HG03135 (cell line): Measurements from ENCODE around the gene INO80B.
A peak's percentile ranks its signal among the peaks of the same experiment; 100 is the strongest.
"Not testable (repeated sequence)": the region's sequence is repeated elsewhere in the genome, so short reads cannot be mapped to it uniquely, and the experiment has no call there.

Experiments
- ATAC-seq: cut with Tn5 transposase; IDR thresholded peaks from one replicate; pipeline ENCODE4 v1.9.1; 2021; ENCODE audit warnings: mild to moderate bottlenecking, moderate library complexity; ENCODE audit not compliant: unreplicated experiment

INO80B gene

GRCh38 chr2:74424995-74425406 lies 29.9 kb upstream of the INO80B start:
- no peak for ATAC-seq

- ATAC-seq = no peak
Measured at GRCh38 chr2:74425523-74425922, 29.4 kb upstream of the INO80B start.

GRCh38 chr2:74426181-74426758 lies 28.6 kb upstream of the INO80B start:
- ATAC-seq = no peak

GRCh38 chr2:74427551-74427950 lies 27.3 kb upstream of the INO80B start:
- ATAC-seq = no peak

- no peak for ATAC-seq
Measured at GRCh38 chr2:74428675-74429074, 26.2 kb upstream of the INO80B start.

- no peak for ATAC-seq
Measured at GRCh38 chr2:74429487-74430451, 25.1 kb upstream of the INO80B start.

- no peak for ATAC-seq
Measured at GRCh38 chr2:74430502-74430901, 24.4 kb upstream of the INO80B start.

GRCh38 chr2:74436111-74436805 lies 18.6 kb upstream of the INO80B start:
- no peak for ATAC-seq

GRCh38 chr2:74436848-74437695 lies 17.8 kb upstream of the INO80B start:
- ATAC-seq = no peak

GRCh38 chr2:74438248-74438647 lies 16.6 kb upstream of the INO80B start:
- ATAC-seq = no peak

- ATAC-seq = no peak
Measured at GRCh38 chr2:74439373-74439772, 15.5 kb upstream of the INO80B start.

GRCh38 chr2:74439803-74440377 lies 15.0 kb upstream of the INO80B start:
- ATAC-seq = peak; percentile 9

GRCh38 chr2:74440378-74441169 lies 14.3 kb upstream of the INO80B start:
- ATAC-seq = peak; percentile 79

GRCh38 chr2:74441170-74441689 lies 13.7 kb upstream of the INO80B start:
- ATAC-seq = no peak

GRCh38 chr2:74441690-74442482 lies 13.0 kb upstream of the INO80B start, which contains the start of gene RTKN:
TSS of gene RTKN (minus strand) at chr2:74441937. CDS start at chr2:74441816, 121 bp downstream.
- ATAC-seq = no peak

- not testable (repeated sequence) for ATAC-seq
Measured at GRCh38 chr2:74442483-74443297, 12.2 kb upstream of the INO80B start.

- ATAC-seq = no peak
Measured at GRCh38 chr2:74444498-74445318, 10.2 kb upstream of the INO80B start.
